Common myeloid progenitor, CD34-positive (primary cell): ENCODE data around the gene ZCCHC7.
"Not testable (repeated sequence)": the region's sequence is repeated elsewhere in the genome, so short reads cannot be mapped to it uniquely, and the experiment has no call there.

Experiments used
- CTCF ChIA-PET: fragments of 350-600 bp; sonication (Branson Sonifier 250); formaldehyde crosslinking; loops from one replicate; lab custom pipeline; 2021; ENCODE audit warnings: antibody characterized with exemption; lab: Charles Lee
- POLR2A ChIA-PET: fragments of 350-600 bp; sonication (Branson Sonifier 250); formaldehyde crosslinking; loops from one replicate; lab custom pipeline; 2021; ENCODE audit warnings: antibody characterized with exemption; lab: Charles Lee
- DNase-seq, 3 donors: peaks; one replicate each; pipeline versions ENCODE4 v3.0.0 to v3.0.0-alpha.2; 2013
- H3K27ac ChIP-seq, 2 experiments: 1 replicate in 1 of 2; 2 replicates in 1 of 2; pipeline ENCODE4 v1.7.0; 2013; ENCODE audit warnings: inconsistent platforms in 2 of 2, low read length in 2 of 2, mild to moderate bottlenecking in 2 of 2, low read depth in 1 of 2, moderate library complexity in 1 of 2; ENCODE audit not compliant: severe bottlenecking in 2 of 2, insufficient read depth in 1 of 2, poor library complexity in 1 of 2
- H3K27me3 ChIP-seq, 5 experiments: replicated peaks in 2 of 5; 1 replicate in 3 of 5; 2 replicates in 2 of 5; pipeline versions ENCODE4 v1.6.1 to v1.7.0; 2013; ENCODE audit warnings: low read length in 4 of 5, mild to moderate bottlenecking in 2 of 5, moderate library complexity in 2 of 5, inconsistent platforms in 1 of 5; ENCODE audit not compliant: insufficient read depth in 5 of 5, control insufficient read depth in 4 of 5
- H3K36me3 ChIP-seq, 4 experiments: 1 replicate in 2 of 4; 2 replicates in 2 of 4; pipeline versions ENCODE4 v1.6.1 to v1.7.0; 2013; ENCODE audit warnings: low read length in 3 of 4, control low read depth in 1 of 4, mild to moderate bottlenecking in 1 of 4; ENCODE audit not compliant: control insufficient read depth in 4 of 4, insufficient read depth in 4 of 4
- H3K4me1 ChIP-seq, 4 experiments: 1 replicate in 3 of 4; 2 replicates in 1 of 4; pipeline versions ENCODE4 v1.6.1 to v1.7.1; 2013; ENCODE audit warnings: low read length in 3 of 4, mild to moderate bottlenecking in 3 of 4, control low read depth in 1 of 4, inconsistent platforms in 1 of 4, moderate library complexity in 1 of 4; ENCODE audit not compliant: control insufficient read depth in 4 of 4, insufficient read depth in 4 of 4; ENCODE audit errors: control extremely low read depth in 1 of 4
- H3K4me3 ChIP-seq, 7 experiments: 1 replicate in 4 of 7; 2 replicates in 3 of 7; pipeline versions ENCODE4 v1.5.1 to v1.7.0; 2013; ENCODE audit warnings: mild to moderate bottlenecking in 7 of 7, low read length in 6 of 7, moderate library complexity in 6 of 7, inconsistent platforms in 2 of 7, low read depth in 2 of 7, control low read depth in 1 of 7; ENCODE audit not compliant: insufficient read depth in 4 of 7, control insufficient read depth in 1 of 7; ENCODE audit errors: extremely low read depth in 1 of 7
- H3K9me3 ChIP-seq, 5 experiments: 1 replicate in 4 of 5; 2 replicates in 1 of 5; pipeline versions ENCODE4 v1.6.1 to v1.7.1; 2013; ENCODE audit warnings: low read length in 4 of 5, mild to moderate bottlenecking in 2 of 5, inconsistent platforms in 1 of 5, low read depth in 1 of 5, moderate library complexity in 1 of 5; ENCODE audit not compliant: control insufficient read depth in 4 of 5, insufficient read depth in 2 of 5; ENCODE audit errors: control extremely low read depth in 1 of 5
- WGBS: methylation state at CpG from one replicate; pipeline ENCODE4 v1.1.5; 2013; ENCODE audit not compliant: insufficient coverage; 5-methylcytosine and 5-hydroxymethylcytosine counted together

The ZCCHC7 gene

GRCh38 chr9:37290366-37290939 is 170.1 kb downstream of the ZCCHC7 start:
- no peaks in the 10 kb centered on the region for H3K36me3 ChIP-seq
- no peak for DNase-seq
- H3K9me3 ChIP-seq: no peaks in the 10 kb centered on the region
- H3K4me1 ChIP-seq: peaks cover 4 to 23% (median 9%) of the 10 kb centered on the region in 4 experiments
- no peak overlapping the region for H3K4me3 ChIP-seq
- peak overlapping the region in 1 of 2 experiments; percentile 46 for H3K27ac ChIP-seq
- H3K27me3 ChIP-seq: no peaks in the 10 kb centered on the region
- ChIA-PET CTCF (no interaction called here), POLR2A (no interaction called here)
- WGBS: 96% methylated on average over 4 of the region's 7 CpGs

GRCh38 chr9:37290940-37291485 is 170.6 kb downstream of the ZCCHC7 start:
- POLR2A ChIA-PET: no interaction called here

GRCh38 chr9:37291612-37292238 is 171.4 kb downstream of the ZCCHC7 start:
- H3K4me3 ChIP-seq, H3K27me3 ChIP-seq, H3K27ac ChIP-seq, H3K36me3 ChIP-seq, DNase-seq, H3K9me3 ChIP-seq, CTCF ChIA-PET, POLR2A ChIA-PET: not testable (repeated sequence)
- 100% methylated on average over 3 of the region's 10 CpGs for WGBS
- H3K4me1 ChIP-seq: peaks cover 5 to 33% (median 9%) of the 10 kb centered on the region in 4 experiments

More at GRCh38 chr9:37290940-37291485, 170.6 kb downstream of the ZCCHC7 start:
- Histone ChIP-seq H3K9me3 (no peaks in the 10 kb centered on the region), H3K4me1 (peaks cover 4 to 29% (median 9%) of the 10 kb centered on the region in 4 experiments), H3K27me3 (no peaks in the 10 kb centered on the region), H3K36me3 (no peaks in the 10 kb centered on the region), H3K4me3 (no peak overlapping the region), H3K27ac (no peak overlapping the region)
- DNase-seq: peak in 2 of 3 donors; percentile 34 to 39
- CTCF ChIA-PET: no interaction called here
- 100% methylated on average over 1 of the region's 2 CpGs for WGBS

GRCh38 chr9:37292896-37293295 is 172.5 kb downstream of the ZCCHC7 start:
- DNase-seq: no peak
- CTCF ChIA-PET: no interaction called here
- Histone ChIP-seq H3K27ac (no peak overlapping the region), H3K36me3 (no peaks in the 10 kb centered on the region), H3K4me1 (peaks cover 6 to 33% (median 9%) of the 10 kb centered on the region in 4 experiments), H3K9me3 (no peaks in the 10 kb centered on the region), H3K27me3 (no peaks in the 10 kb centered on the region), H3K4me3 (no peak overlapping the region)
- POLR2A ChIA-PET: no interaction called here

GRCh38 chr9:37293664-37294524 is 173.5 kb downstream of the ZCCHC7 start:
- Histone ChIP-seq H3K4me1 (peaks cover 6 to 33% (median 9%) of the 10 kb centered on the region in 4 experiments), H3K4me3 (no peak overlapping the region), H3K27ac (peak overlapping the region in 1 of 2 experiments; percentile 38), H3K9me3 (no peaks in the 10 kb centered on the region), H3K27me3 (no peaks in the 10 kb centered on the region), H3K36me3 (no peaks in the 10 kb centered on the region)
- CTCF ChIA-PET: no interaction called here
- POLR2A ChIA-PET: no interaction called here
- peak in 2 of 3 donors; percentile 13 to 28 for DNase-seq
- 80% methylated on average over 1 of the region's 3 CpGs for WGBS

GRCh38 chr9:37295178-37295577 is 174.8 kb downstream of the ZCCHC7 start:
- WGBS: 100% methylated on average over 1 of the region's 1 CpG
- DNase-seq: no peak
- Histone ChIP-seq H3K27ac (no peak overlapping the region), H3K9me3 (no peaks in the 10 kb centered on the region), H3K4me1 (peaks cover 6 to 33% (median 9%) of the 10 kb centered on the region in 4 experiments), H3K27me3 (no peaks in the 10 kb centered on the region), H3K36me3 (no peaks in the 10 kb centered on the region), H3K4me3 (no peak overlapping the region)
- ChIA-PET CTCF (interaction anchor here (2.1 kb wide), 1 partner anchor 11 kb away, joined by 4 read pairs; no protein-coding TSS in a partner anchor), POLR2A (no interaction called here)
